ENCODE measurements around the gene RAPGEF4. TPM values are rescaled to one million over a fixed set of nuclear protein-coding genes. Genes with fewer than 3 reads are reported as not detected.

The RAPGEF4 gene
- total RNA-seq, 1 experiment from 2014 or later: 1.4 TPM

DNA sequence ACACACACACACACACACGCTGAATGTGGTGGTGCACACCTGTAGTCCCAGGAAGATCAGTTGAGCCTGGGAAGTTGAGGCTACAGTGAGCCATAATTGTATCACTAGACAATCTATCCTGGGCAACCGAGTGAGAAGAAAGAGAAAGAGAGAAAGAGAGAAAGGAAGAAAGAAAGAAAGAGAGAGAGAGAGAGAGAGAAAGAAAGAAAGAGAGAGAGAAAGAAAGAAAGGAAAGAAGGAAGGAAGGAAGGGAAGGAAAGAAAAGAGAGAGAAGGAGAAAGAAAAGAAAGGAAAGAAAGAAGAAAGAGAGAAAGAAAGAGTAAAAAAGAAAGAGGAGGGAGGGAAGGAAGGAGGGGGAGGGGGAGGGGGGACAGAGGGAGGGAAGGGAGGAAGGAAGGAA lies 190.0 kb downstream of the RAPGEF4 start:
- no peaks in the 10 kb centered on the region; the same call in 1 of the 2 replicates for H3K4me1 ChIP-seq (ENCODE audit: insufficient read depth, low read length)
- no peaks in the 10 kb centered on the region for H4K20me1 ChIP-seq (ENCODE audit: control insufficient read depth, insufficient read depth, insufficient read length)
- H3K4me1 Mint-ChIP-seq: peaks cover 16 to 18% of the 10 kb centered on the region in 2 experiments

More for the DNA sequence above, 190.0 kb downstream of the RAPGEF4 start:
- no peak overlapping the region for H3K4me3 Mint-ChIP-seq
- no peaks in the 10 kb centered on the region for H3K36me3 Mint-ChIP-seq (ENCODE audit: insufficient read depth in 1 of 3, low read depth in 3 of 3)
- H3T11ph ChIP-seq (ENCODE audit: low read length): no peak overlapping the region
- no peak overlapping the region for H3K27ac Mint-ChIP-seq
- TF ChIP-seq, protein P1, sequence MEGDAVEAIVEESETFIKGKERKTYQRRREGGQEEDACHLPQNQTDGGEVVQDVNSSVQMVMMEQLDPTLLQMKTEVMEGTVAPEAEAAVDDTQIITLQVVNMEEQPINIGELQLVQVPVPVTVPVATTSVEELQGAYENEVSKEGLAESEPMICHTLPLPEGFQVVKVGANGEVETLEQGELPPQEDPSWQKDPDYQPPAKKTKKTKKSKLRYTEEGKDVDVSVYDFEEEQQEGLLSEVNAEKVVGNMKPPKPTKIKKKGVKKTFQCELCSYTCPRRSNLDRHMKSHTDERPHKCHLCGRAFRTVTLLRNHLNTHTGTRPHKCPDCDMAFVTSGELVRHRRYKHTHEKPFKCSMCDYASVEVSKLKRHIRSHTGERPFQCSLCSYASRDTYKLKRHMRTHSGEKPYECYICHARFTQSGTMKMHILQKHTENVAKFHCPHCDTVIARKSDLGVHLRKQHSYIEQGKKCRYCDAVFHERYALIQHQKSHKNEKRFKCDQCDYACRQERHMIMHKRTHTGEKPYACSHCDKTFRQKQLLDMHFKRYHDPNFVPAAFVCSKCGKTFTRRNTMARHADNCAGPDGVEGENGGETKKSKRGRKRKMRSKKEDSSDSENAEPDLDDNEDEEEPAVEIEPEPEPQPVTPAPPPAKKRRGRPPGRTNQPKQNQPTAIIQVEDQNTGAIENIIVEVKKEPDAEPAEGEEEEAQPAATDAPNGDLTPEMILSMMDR (conservative IDR thresholded peaks at IDR 0.05): no peak
- H2BK5ac ChIP-seq (ENCODE audit: insufficient read length, low read length): no peak overlapping the region
- H3K79me2 ChIP-seq (ENCODE audit: insufficient read depth, low read length): no peaks in the 10 kb centered on the region
- no peaks in the 10 kb centered on the region for H3K23me2 ChIP-seq (ENCODE audit: insufficient read length, low read depth, low read length, poor library complexity, severe bottlenecking)
- no peaks in the 10 kb centered on the region for H3K9me3 ChIP-seq (ENCODE audit: control insufficient read depth, low read depth, low read length)
- H3K27me3 Mint-ChIP-seq (ENCODE audit: low read depth): peaks cover 1% of the 10 kb centered on the region; the same call in 1 of the 2 replicates
- no peak overlapping the region for H3K4me2 ChIP-seq (ENCODE audit: insufficient read depth, insufficient read length, low read length)
- no peak overlapping the region for H3K56ac ChIP-seq (ENCODE audit: insufficient read length, low read depth, low read length)
- H3K79me1 ChIP-seq (ENCODE audit: insufficient read depth, low read depth, low read length, poor library complexity, severe bottlenecking): no peaks in the 10 kb centered on the region
- no peak overlapping the region for H3K4ac ChIP-seq (ENCODE audit: low read depth, low read length)
- H3K9ac ChIP-seq (ENCODE audit: extremely low read depth, insufficient read length, low read length): no peak overlapping the region
- H2BK12ac ChIP-seq (ENCODE audit: insufficient read length, low read depth, low read length): no peak overlapping the region
- no peak overlapping the region for H3K27ac ChIP-seq (ENCODE audit: insufficient read length, low read depth, low read length)
- no peak overlapping the region for H2BK15ac ChIP-seq (ENCODE audit: low read depth, low read length)
- no peaks in the 10 kb centered on the region for H3K27me3 ChIP-seq (ENCODE audit: insufficient read depth, low read length)
- no peak overlapping the region for H4K8ac ChIP-seq (replicated peaks; ENCODE audit: insufficient read length, low read depth, low read length)
- no CpG with 5 or more reads among the region's 2 CpGs for WGBS (ENCODE audit: extremely low coverage, insufficient read length, low lambda C conversion rate)
- no peak overlapping the region for H4K91ac ChIP-seq (ENCODE audit: insufficient read length, low read depth, low read length)
- H2AFZ ChIP-seq (ENCODE audit: low read length): no peak overlapping the region
- no peak overlapping the region for H3K18ac ChIP-seq (ENCODE audit: insufficient read length, low read depth, low read length)
- no peak overlapping the region for H4K5ac ChIP-seq (ENCODE audit: insufficient read length, low read depth, low read length)
- H3K23ac ChIP-seq (ENCODE audit: insufficient read length, low read depth, low read length): no peak overlapping the region
- no peak overlapping the region for H2BK120ac ChIP-seq (ENCODE audit: low read depth, low read length, poor library complexity, severe bottlenecking)
- DNase-seq: no peak
- H3K14ac ChIP-seq (ENCODE audit: insufficient read depth, low read length): no peak overlapping the region
- no peak overlapping the region for H2AK5ac ChIP-seq (ENCODE audit: insufficient read length, low read length)
- no peak overlapping the region for H2BK20ac ChIP-seq (ENCODE audit: low read depth, low read length, poor library complexity, severe bottlenecking)
- H3K9me3 Mint-ChIP-seq: no peaks in the 10 kb centered on the region; a peak in 1 of 5 replicates
